Fibroblast of skin of left biceps (primary cell): Measurements from ENCODE around the gene ZNF544.
"Not testable (repeated sequence)": the region's sequence is repeated elsewhere in the genome, so short reads cannot be mapped to it uniquely, and the experiment has no call there.

Experiments
- DNase-seq, 2 experiments: peaks; one replicate each; pipeline ENCODE4 v3.0.0-alpha.2; 2013; ENCODE audit warnings: low read depth in 2 of 2

ZNF544 gene

DNA sequence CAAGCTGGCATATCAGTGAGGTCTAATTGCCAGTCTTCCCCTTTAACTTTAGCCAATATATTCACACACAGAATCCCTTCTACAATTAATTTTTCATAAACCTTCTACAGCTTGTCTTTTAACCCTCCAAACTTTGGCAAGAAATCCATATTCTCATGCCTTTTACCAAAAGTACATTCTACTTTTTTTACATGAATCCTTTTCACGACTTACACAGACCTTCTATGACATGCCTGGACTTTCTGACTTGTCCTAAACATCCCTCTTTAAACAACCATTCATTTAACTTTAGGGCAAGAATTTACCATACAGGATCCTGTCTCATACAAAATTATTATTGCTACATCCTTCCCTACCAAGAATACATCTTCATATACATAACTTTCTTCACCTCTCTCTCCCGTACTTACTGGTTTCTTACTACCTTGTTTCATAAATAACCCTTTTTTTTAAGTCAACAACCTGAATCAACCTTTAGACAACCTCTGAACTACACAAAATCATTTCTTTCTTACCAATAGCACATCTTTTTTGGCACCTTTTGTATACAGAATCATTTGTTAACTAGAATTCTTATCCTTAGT lies 23.5 kb downstream of the ZNF544 start:
- no peak for DNase-seq

DNA sequence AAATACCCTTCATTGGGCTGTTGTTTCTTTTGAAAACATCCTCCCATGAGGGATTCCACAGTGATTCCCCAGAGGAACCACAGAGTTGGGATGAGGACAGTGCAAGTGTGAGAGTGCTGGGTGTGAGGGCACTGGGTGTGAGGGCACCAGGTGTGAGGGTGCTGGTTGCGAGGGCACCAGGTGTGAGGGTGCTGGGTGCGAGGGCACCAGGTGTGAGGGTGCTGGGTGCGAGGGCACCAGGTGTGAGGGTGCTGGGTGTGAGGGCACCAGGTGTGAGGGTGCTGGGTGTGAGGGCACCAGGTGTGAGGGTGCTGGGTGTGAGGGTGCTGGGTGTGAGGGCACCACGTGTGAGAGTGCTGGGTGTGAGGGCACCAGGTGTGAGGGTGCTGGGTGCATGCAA lies 29.5 kb downstream of the ZNF544 start:
- DNase-seq: not testable (repeated sequence)

DNA sequence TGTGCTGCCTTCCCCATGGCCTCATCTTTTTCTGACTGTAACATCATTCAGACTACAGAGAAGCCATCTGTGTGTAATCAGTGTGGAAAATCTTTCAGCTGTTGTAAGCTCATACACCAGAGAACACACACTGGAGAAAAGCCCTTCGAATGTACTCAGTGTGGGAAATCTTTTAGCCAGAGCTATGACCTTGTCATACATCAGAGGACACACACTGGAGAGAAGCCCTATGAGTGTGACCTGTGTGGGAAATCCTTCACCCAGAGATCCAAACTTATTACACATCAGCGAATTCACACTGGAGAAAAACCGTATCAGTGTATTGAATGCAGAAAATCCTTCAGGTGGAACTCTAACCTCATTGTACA lies 32.9 kb downstream of the ZNF544 start:
- no peak for DNase-seq

DNA sequence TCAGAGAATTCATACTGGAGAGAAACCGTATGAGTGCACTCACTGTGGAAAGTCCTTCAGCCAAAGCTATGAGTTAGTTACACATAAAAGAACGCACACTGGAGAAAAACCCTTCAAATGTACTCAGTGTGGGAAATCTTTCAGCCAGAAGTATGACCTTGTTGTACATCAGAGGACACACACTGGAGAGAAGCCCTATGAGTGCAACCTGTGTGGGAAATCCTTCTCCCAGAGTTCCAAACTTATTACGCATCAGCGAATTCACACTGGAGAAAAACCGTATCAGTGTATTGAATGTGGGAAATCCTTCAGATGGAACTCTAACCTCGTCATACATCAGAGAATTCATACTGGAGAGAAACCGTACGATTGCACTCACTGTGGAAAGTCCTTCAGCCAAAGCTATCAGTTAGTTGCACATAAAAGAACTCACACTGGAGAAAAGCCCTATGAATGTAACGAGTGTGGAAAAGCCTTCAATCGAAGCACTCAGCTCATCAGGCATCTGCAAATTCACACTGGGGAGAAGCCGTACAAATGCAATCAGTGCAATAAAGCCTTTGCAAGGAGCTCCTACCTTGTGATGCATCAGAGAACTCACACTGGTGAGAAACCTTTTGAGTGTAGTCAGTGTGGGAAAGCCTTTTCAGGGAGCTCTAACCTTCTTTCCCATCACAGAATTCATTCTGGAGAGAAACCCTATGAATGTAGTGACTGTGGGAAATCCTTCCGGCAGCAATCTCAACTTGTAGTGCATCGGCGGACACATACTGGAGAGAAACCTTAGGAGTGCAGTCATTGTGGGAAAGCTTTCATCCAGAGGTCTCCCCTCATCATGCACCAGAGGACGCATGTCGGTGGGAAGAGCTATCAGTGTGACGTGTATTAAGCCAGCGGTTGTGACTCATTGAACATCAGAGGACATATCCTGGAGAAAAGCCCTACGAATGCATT lies 33.5 kb downstream of the ZNF544 start:
- DNase-seq: no peak

DNA sequence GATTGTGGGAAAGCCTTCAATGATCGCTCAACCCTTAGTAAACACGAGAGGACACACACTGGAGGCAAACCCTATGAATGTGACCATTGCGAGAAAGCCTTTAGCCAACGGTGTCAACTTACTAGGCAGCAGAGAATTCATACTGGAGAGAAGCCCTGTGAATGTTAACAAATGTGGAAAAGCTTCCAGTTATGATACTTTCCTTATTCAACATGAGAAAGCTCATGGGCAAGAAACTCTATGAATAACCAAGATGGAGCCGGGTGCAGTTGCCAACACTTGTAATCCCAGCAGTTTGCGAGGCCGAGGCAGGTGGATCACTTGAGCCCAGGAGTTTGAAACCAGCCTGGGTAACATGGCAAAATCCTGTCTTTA lies 34.2 kb downstream of the ZNF544 start:
- DNase-seq: no peak

DNA sequence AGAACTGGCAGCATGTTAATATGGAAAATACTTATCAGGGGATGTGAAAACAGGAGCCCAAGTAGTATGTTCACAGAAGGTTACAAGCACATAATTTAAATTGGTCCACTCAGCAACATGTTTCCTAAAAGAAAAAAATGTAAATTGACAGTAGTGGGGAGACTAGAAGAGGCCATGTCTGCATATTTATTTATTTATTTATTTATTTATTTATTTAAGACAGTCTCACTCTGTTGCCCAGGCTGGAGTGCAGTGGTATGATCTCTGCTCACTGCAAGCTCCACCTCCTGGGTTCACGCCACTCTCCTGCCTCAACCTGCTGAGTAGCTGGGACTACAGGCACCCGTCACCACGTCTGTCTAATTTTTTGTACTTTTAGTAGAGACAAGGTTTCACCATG lies 36.4 kb downstream of the ZNF544 start:
- DNase-seq: no peak

DNA sequence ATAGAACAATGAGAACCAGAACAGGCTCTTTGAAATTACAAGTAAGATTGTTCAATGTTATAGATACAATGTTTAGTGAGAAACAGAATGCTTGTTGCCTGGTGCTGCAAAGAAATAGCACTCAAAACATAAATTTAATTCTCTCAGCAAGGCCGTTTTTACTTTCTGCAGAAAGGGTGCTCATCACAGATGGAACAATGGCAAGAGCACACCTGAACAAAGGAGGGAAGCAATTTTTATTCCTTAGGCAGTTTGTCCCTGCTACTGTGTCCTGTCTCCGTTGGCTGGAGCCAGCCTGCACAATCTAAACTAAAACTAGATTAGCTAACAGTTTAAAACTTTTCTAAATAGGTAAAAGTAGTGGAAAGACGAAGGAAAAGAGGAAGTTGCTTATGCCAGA lies 39.6 kb downstream of the ZNF544 start:
- no peak for DNase-seq

DNA sequence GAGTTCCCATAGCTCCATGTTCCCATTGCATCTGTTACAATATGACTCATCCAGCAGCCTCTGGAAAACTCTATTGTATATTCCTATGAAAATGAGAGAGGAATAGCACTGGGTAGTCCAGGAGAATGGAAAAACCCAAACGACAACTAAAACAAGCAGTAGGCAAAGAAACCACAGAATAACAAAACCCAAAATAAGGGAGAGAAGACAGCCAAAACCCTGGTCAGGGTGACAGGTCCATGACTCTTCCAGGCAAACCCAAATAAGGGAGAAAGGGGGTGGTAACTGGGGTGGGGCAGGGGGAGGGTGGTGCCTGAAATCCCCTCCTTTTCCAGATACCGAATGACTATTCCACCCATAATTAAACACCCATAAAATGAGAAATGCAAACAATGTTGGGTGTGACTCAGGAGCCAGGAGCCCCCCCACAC lies 46.1 kb downstream of the ZNF544 start:
- no peak for DNase-seq

DNA sequence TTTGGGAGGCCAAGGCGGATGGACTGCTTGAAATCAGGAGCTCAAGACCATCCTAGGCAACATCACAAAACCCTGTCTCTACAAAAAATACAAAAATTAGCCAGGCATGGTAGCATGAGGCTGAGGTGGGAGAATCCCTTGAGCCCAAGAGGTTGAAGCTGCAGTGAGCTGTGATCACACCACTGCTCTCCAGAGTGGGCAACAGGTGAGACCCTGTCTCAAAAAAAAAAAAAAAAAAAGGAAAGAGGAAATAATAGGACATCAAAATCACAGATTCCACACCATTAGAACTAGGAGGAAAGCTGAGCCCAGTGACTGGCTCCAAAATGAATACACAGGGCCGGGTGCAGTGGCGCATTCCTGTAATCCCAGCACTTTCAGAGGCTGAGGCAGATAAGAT lies 46.9 kb downstream of the ZNF544 start:
- no peak for DNase-seq

DNA sequence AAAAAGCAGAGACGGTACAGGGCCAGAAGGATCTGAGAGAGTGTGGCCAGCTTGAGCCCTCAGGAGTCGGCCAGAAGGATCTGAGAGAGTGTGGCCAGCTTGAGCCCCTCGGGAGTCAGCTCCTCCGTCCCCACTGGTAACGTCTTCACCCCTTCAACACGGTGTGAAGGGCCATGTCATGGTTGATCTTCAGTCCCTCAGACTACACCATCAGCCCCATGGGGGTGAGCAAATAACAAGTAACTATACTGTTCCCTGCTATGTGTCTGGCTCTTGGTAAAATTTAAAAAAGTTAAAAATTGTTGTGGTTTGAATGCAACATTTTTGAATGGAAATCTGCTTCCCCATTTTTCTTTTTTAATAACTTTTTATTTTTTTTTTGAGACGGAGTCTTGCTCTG lies 48.5 kb downstream of the ZNF544 start:
- DNase-seq: no peak

DNA sequence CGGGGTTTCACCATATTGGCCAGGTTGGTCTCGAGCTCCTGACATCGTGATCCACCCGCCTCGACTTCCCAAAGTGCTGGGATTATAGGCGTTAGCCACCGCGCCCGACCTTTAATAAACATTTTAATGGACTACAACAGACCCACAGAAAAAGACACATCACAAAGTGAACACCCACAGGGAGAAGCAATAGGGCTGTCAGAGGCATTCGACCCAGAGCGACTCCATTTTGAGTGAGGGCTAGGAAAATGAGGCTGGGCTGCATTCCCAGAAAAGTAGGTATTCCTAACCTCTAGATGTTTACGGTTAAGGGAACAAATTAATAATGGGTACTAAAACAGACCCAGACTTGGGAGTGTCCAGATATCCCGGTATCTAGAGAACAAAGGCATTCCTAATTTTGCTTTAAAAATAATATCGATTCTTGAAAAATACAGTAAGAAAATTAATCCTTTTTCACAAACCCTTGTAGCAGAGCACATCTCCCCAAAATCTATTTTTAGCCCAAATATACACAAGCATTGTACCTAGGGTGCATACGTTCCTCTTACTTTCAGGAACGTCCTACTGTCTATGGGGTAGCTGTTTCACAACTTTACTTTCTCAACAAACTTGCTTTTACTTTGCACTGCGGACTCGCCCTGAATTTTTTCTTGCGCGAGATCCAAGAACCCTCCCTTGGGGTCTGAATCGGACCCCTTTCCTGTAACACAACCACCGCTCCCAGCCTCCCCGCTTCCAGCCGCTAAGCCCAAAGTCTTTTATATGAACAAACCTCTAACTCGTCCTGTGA lies 49.2 kb downstream of the ZNF544 start:
- DNase-seq: no peak

DNA sequence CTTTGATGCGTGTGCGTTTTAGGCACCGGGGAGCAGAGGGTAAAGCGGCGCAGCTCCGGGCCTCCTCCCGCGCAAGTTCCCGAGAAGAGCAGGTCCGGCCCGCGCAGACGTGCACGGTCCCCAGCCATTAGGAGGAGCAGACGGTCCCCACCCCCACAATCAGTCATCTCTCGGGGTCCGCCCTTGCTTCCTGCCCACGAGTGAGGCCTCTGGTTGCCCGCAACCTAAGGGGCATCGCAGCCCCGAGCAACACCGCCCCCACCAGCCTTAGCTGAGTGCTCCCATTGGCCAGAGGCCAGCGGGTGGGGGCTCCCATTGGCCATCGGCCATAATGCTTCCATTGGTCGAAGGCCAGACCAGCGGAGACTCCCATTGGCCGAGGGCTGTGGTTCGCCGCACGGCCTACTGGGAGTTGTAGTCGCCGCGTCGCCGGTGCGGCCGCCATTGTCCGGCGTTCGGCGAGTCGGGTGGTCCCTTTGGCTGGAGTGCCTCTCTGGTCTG lies 49.9 kb downstream of the ZNF544 start, which contains the start of gene ZNF8:
Gene ZNF8, plus strand, starts transcription at position 415 of the 501 bp plus-strand sequence. CDS start 127 bp downstream, outside the sequence.
- DNase-seq: peak; percentile 95 to 96

DNA sequence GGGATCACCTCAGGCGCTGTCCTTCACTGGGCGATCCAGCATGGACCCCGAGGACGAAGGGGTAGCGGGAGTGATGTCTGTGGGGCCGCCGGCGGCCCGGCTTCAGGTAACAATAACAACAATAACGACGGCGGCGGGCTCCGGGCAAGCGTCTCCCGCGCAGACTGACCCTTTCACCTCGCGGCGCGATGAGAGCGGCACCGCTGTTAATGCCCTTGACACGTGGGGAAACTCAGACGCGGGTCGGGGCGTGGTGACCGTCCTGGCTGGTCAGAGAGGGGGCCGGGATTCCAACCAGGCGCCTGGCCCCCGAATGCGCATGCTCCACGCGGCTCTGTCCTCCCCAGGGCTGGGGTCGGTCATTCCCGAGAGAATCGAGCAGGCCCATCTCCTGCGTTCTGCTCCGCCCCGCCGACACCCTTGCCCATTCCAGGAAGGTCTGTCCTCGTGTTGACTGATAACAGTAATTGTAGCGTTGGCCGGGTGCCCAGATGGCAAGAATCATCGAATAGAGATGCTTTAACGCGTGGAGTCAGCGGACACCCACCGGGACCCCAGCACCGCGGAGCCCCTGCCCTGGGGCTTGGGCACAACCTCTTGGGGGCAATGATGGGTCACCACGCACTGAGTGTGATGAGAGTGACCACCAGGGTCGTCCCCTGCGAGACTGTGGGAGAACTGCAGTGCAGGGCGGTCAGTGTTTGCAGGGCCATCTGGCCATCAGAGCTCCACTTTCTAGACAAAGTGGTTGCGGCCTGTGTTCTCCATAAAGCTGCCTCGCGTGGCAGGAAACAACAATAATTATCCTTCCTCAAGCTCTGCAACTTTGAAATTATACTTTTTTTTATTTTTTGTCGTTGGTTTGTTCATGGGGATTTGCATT lies 50.6 kb downstream of the ZNF544 start:
- peak; percentile 18 for DNase-seq

DNA sequence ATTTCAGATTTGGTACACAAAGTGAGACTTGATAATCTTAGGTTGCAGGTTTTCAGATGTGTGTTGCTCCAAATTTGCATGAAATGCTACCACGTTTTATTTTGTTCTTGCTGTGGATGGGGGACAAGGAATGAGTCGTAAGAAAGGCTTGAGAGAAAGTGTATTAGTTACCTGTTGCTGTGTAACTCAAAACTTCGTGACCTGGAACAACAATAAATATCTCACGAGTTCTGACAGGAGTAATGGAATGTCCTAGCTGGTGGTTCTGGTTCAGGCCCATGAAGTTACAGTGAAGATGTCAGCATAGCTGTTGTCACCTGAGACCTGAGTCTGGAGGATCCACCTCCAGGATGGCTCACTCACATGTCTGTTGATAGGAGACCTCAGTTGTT lies 51.2 kb downstream of the ZNF544 start:
- DNase-seq: no peak

DNA sequence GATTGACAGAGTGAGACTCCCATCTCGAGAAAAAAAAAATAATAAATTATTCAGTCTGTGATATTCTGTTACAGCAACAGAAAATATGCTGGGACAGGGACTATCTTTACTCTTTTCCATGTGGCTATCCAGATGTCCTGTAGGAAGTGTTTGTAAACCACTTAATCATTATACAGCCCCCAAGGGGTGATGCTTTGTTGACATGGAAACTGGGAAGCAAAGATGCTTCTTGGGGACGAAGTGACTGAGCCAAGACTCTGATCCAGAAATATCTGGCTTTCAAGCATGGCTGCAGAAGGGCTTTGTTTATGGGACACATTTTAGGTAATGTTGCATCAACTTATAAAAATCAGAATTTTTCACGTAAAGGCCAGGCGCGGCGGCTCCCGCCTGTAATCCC lies 55.5 kb downstream of the ZNF544 start:
- no peak for DNase-seq

DNA sequence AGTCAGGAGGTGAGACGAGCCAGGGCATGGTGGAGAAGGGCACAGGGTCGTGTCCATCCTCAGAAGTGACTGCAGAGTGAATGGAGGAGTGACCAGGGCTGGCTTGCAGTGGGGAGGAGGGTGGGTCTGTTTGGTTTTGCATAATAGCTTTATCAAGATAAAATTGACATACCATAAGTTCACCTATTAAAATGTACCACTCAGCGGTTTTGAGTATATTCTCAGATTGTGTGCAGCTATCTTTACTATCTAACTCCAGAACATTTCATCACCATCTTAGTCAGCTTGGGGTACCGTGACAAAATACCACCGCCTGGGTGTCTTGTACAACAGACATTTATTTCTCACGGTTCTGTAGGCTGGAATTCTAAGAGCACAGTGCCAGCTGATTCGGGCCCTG lies 63.2 kb downstream of the ZNF544 start:
- no peak for DNase-seq

DNA sequence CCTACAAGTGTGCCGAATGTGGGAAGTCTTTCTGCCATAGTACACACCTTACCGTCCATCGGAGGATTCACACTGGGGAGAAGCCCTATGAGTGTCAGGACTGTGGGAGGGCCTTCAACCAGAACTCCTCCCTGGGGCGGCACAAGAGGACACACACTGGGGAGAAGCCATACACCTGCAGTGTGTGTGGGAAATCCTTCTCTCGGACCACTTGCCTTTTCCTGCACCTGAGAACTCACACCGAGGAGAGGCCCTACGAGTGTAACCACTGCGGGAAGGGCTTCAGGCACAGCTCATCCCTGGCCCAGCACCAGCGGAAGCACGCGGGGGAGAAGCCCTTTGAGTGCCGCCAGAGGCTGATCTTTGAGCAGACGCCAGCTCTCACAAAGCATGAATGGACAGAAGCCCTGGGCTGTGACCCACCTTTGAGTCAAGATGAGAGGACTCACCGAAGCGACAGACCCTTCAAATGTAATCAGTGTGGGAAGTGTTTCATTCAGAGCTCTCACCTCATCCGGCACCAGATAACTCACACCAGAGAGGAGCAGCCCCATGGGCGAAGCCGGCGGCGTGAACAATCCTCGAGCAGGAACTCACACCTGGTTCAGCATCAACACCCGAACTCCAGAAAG lies 66.1 kb downstream of the ZNF544 start:
- no peak for DNase-seq

DNA sequence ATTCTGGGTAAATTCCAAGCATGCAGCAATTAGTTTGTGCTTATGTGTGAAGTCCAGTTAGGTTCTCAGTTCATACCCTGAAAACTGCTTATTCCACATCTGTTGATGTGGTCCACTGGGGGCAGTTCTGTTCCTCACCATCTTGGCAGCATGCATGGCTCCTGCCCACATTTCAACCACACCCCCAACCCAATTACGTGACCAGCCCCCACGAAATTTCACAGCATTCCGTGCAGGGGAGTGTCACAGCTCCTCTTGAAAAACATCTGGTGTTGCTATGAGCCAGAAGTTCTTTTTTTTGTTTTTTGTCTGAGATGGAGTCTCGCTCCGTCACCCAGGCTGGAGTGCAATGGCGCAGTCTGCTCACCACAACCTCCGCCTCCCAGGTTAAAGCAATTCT lies 67.4 kb downstream of the ZNF544 start:
- DNase-seq: no peak

DNA sequence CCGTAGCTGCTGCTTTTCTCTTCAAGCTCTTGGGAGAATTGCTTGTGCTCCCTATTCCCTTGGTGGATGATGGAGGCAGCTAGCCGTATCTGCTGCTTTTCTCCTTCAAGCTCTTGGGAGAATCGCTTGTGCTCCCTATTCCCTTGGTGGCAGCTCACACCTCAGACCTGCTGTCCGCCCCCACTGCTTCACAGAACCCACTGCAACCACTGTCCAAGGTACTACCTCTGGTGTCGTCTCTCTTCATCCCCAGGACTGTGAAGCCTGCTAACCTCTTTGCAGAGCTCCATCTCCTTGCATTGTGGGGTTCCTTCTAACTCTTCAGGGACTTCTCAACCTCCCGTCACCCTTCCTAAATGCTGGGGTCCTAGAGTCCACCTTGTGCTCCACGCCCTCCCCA lies 71.9 kb downstream of the ZNF544 start:
- DNase-seq: no peak

DNA sequence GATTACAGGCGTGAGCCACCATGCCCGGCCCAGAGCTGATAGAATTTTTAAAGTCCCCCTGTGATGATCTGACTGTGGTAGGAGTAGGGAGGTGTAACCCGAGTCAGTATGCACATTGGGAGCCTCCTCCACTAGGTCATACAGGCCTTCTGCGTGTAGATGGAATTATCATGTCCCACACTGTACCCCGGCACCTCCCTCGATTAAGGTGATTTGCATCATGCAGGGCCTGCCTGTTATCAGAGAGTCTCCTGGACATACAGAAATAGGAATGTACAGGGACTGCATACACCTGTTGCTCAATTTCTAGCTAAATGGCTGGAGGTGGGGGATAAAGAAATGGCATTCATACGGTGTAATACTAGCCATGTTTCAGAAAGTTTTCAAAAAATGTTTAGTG lies 75.5 kb downstream of the ZNF544 start:
- no peak for DNase-seq

DNA sequence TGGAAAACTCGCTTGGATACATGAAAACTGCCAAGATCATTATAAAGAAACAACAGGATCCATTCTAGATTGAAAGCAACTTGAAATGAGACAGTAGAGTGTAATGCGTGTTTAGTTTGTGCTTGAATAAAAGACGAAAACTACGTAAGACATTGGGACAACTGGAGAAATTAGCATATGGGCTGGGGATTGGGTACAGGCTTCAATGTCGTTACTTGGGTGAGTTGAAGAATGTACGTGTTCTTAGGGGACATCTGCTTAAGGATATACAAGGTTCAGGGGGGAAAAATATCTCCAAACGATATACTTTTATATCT lies 76.0 kb downstream of the ZNF544 start:
- no peak for DNase-seq
